Colonic mucosa (tissue), 4 donors: Measurements from ENCODE around the gene ESRRA. TPM values are rescaled to one million over a fixed set of nuclear protein-coding genes. Genes with fewer than 3 reads are reported as not detected.

ENCODE experiments used
- DNase-seq: peaks from one replicate; pipeline ENCODE4 v3.0.0-alpha.2; 2020
- H3K27ac ChIP-seq: fragments of 200-600 bp; one replicate; pipeline ENCODE4 v1.8.0; 2021
- H3K27me3 ChIP-seq: fragments of 200-600 bp; one replicate; pipeline ENCODE4 v1.8.0; 2021
- H3K36me3 ChIP-seq: fragments of 200-600 bp; one replicate; pipeline ENCODE4 v1.8.0; 2021
- H3K4me1 ChIP-seq: fragments of 200-600 bp; one replicate; pipeline ENCODE4 v1.8.0; 2021; ENCODE audit warnings: mild to moderate bottlenecking
- H3K4me3 ChIP-seq: fragments of 200-600 bp; one replicate; pipeline ENCODE4 v1.8.0; 2021
- H3K9ac ChIP-seq, 2 donors: one replicate each; pipeline ENCODE4 v1.7.0; 2013; ENCODE audit warnings: control low read depth in 2 of 2, low read depth in 2 of 2, low read length in 2 of 2
- H3K9me3 ChIP-seq: fragments of 200-600 bp; one replicate; pipeline ENCODE4 v1.8.0; 2021
- intact Hi-C: fragments of 100-400 bp; cut with DNase I; formaldehyde crosslinking; loops from one replicate; pipeline ENCODE4 v1.14.1; 2022
- total RNA-seq, 2 donors: library from RNA; stranded (reverse); fragmentation: NEBNext Ultra II Directional in 1 of 2; extraction: Animal tissue kit (Norgen Biotek cat#: 25700) in 1 of 2; gene quantifications; one replicate each; pipeline ENCODE4 v1.2.1, GENCODE V29; 2021
- TF ChIP-seq, protein P1 (sequence below): fragments of 200-600 bp; IDR thresholded peaks from one replicate; pipeline ENCODE4 v1.8.0; 2022; ENCODE audit warnings: antibody characterized with exemption, mild to moderate bottlenecking
- donor health status: healthy.
- donor health status: DM: no; HTN: no; CAD: no.
- donor health status: DM: no; HTN: no; CAD: no.

ESRRA gene
- total RNA-seq, 2 donors from 2014 or later: 150 to 187 TPM

GRCh38 chr11:64268025-64268892 is 37.1 kb upstream of the ESRRA start:
- peak; percentile 82 for DNase-seq
- Histone ChIP-seq H3K4me3 (peak overlapping the region; percentile 67), H3K27me3 (no peaks in the 10 kb centered on the region), H3K27ac (peak overlapping the region; percentile 98), H3K36me3 (peaks cover 22% of the 10 kb centered on the region), H3K9me3 (no peaks in the 10 kb centered on the region), H3K4me1 (peaks cover 24% of the 10 kb centered on the region), H3K9ac (peak overlapping the region; percentile 80 to 94)
- TF ChIP-seq, protein P1, sequence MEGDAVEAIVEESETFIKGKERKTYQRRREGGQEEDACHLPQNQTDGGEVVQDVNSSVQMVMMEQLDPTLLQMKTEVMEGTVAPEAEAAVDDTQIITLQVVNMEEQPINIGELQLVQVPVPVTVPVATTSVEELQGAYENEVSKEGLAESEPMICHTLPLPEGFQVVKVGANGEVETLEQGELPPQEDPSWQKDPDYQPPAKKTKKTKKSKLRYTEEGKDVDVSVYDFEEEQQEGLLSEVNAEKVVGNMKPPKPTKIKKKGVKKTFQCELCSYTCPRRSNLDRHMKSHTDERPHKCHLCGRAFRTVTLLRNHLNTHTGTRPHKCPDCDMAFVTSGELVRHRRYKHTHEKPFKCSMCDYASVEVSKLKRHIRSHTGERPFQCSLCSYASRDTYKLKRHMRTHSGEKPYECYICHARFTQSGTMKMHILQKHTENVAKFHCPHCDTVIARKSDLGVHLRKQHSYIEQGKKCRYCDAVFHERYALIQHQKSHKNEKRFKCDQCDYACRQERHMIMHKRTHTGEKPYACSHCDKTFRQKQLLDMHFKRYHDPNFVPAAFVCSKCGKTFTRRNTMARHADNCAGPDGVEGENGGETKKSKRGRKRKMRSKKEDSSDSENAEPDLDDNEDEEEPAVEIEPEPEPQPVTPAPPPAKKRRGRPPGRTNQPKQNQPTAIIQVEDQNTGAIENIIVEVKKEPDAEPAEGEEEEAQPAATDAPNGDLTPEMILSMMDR: no peak
- intact Hi-C loops: loop anchor here (2.0 kb wide), 1 partner anchor 35 kb away; no protein-coding TSS in a partner anchor

GRCh38 chr11:64268893-64269539 is 36.3 kb upstream of the ESRRA start:
- H3K9me3 ChIP-seq: no peaks in the 10 kb centered on the region
- H3K4me1 ChIP-seq: peaks cover 27% of the 10 kb centered on the region
- intact Hi-C loops: loop anchor here (2.0 kb wide), 1 partner anchor 34 kb away; no protein-coding TSS in a partner anchor
- peak overlapping the region; percentile 98 for H3K27ac ChIP-seq
- TF ChIP-seq, protein P1: no peak
- peaks cover 16% of the 10 kb centered on the region for H3K36me3 ChIP-seq
- peak overlapping the region; percentile 67 for H3K4me3 ChIP-seq
- no peaks in the 10 kb centered on the region for H3K27me3 ChIP-seq
- peak overlapping the region; percentile 80 to 94 for H3K9ac ChIP-seq
- peak; percentile 71 for DNase-seq

DNA sequence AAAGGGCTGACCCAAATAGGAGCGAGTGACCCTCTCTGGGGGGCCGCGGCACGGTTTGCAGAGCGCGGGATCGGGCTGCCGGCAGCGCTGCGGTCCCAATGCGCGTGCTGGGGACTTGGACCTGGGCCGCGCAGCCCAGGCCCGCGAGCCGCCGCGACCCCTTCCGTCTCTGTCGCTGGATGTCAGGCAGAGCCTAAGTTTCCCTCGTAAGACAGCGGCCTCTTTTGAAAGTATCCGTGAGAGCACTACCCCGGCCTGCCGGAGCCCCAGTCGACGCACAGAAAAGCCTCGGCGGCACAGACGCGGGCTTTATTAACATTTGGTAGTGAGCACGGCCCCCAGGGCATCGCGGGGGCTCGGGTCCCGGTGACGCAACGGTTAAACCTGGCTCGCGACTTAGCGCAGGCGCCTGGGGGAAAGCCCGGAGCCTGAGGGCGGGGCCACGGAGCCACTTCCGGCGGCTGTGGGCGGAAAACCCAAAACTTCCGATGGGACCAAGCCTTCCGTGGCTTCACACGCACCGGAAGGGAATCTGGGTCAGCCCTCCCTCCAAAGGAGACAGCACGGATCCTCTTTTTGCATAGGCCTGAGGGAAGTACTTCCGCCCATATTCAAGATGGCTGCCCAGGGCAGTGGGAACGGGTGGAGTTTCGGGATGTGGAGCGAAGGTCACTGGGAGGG is 35.6 kb upstream of the ESRRA start:
- Histone ChIP-seq H3K9ac (peak overlapping the region; percentile 80 to 94), H3K4me3 (peak overlapping the region; percentile 67), H3K4me1 (peaks cover 27% of the 10 kb centered on the region), H3K36me3 (peaks cover 10% of the 10 kb centered on the region), H3K27ac (peak overlapping the region; percentile 98), H3K27me3 (no peaks in the 10 kb centered on the region), H3K9me3 (no peaks in the 10 kb centered on the region)
- TF ChIP-seq, protein P1: no peak
- DNase-seq: peak; percentile 97
- intact Hi-C loops: loop anchor here (2.0 kb wide), 1 partner anchor 33 kb away; no protein-coding TSS in a partner anchor

DNA sequence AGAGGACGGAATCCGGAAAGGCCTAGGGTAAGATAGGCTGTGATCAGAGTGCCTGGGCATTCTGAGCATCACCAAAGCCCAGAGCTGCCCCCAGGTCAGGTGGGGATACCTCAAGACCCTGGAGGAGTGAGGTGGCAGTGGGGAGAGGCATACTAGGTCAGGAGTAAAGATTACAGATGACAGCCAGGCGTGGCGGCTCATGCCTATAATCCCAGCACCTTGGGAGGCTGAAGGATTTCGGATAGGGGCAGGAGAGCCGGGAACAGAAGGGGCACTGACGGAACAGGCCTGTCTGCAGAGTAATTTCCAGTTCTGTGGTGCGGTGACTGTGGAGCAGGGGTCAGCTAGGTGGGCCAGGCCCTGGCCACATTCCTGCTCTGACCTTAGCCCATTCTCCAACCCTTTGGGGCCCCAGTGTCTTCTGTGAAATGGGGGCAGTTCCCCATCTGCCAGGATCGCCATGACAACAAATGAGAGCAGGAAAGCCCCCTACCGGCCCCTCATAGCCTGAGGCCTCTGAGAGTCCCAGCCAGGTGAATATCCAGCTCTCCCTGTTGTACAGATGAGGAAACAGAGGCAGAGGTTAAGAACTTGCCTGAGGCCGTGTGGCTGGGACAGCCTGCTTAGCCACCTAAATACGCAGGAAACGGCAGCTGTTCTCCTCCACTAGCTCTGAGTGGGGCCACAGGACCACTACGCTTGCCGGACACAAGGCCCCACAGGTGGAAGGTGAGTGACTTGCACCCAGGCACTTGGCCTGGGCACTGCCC is 30.1 kb upstream of the ESRRA start:
- Histone ChIP-seq H3K9me3 (no peaks in the 10 kb centered on the region), H3K4me3 (no peak overlapping the region), H3K9ac (no peak overlapping the region), H3K27ac (no peak overlapping the region), H3K36me3 (no peaks in the 10 kb centered on the region), H3K4me1 (peaks cover 11% of the 10 kb centered on the region), H3K27me3 (no peaks in the 10 kb centered on the region)
- no peak for DNase-seq
- TF ChIP-seq, protein P1: no peak
- intact Hi-C loops: no loop called here
